ENCODE results near the gene CUBN. TPM values are rescaled to one million over a fixed set of nuclear protein-coding genes. Genes with fewer than 3 reads are reported as not detected.

Gene CUBN
- total RNA-seq, 1 donor from 2014 or later: 1.5 TPM

- Mint-ChIP-seq H3K36me3 (ENCODE audit: insufficient read depth) (peaks cover 14% of the 10 kb centered on the region), H3K27me3 (no peaks in the 10 kb centered on the region), H3K9me3 (ENCODE audit: low read depth) (peaks cover 9% of the 10 kb centered on the region), H3K27ac (no peak overlapping the region), H3K4me1 (ENCODE audit: low read depth) (peaks cover 13% of the 10 kb centered on the region), H3K4me3 (ENCODE audit: low read depth) (no peak overlapping the region)
- TF ChIP-seq, protein P1, sequence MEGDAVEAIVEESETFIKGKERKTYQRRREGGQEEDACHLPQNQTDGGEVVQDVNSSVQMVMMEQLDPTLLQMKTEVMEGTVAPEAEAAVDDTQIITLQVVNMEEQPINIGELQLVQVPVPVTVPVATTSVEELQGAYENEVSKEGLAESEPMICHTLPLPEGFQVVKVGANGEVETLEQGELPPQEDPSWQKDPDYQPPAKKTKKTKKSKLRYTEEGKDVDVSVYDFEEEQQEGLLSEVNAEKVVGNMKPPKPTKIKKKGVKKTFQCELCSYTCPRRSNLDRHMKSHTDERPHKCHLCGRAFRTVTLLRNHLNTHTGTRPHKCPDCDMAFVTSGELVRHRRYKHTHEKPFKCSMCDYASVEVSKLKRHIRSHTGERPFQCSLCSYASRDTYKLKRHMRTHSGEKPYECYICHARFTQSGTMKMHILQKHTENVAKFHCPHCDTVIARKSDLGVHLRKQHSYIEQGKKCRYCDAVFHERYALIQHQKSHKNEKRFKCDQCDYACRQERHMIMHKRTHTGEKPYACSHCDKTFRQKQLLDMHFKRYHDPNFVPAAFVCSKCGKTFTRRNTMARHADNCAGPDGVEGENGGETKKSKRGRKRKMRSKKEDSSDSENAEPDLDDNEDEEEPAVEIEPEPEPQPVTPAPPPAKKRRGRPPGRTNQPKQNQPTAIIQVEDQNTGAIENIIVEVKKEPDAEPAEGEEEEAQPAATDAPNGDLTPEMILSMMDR (IDR thresholded peaks at IDR 0.05; ENCODE audit: unreplicated experiment): no peak
- no peak for DNase-seq (ENCODE audit: low spot score, unreplicated experiment)
Measured at GRCh38 chr10:16799621-16800020, 330.0 kb downstream of the CUBN start.

- Mint-ChIP-seq H3K36me3 (ENCODE audit: insufficient read depth) (peaks cover 9% of the 10 kb centered on the region), H3K9me3 (ENCODE audit: low read depth) (peaks cover 9% of the 10 kb centered on the region), H3K27ac (no peak overlapping the region), H3K4me1 (ENCODE audit: low read depth) (peaks cover 13% of the 10 kb centered on the region), H3K4me3 (ENCODE audit: low read depth) (no peak overlapping the region), H3K27me3 (no peaks in the 10 kb centered on the region)
- TF ChIP-seq, protein P1 (IDR thresholded peaks at IDR 0.05; ENCODE audit: unreplicated experiment): no peak
- no peak for DNase-seq (ENCODE audit: low spot score, unreplicated experiment)
Measured at GRCh38 chr10:16798571-16798970, 331.0 kb downstream of the CUBN start.

DNA sequence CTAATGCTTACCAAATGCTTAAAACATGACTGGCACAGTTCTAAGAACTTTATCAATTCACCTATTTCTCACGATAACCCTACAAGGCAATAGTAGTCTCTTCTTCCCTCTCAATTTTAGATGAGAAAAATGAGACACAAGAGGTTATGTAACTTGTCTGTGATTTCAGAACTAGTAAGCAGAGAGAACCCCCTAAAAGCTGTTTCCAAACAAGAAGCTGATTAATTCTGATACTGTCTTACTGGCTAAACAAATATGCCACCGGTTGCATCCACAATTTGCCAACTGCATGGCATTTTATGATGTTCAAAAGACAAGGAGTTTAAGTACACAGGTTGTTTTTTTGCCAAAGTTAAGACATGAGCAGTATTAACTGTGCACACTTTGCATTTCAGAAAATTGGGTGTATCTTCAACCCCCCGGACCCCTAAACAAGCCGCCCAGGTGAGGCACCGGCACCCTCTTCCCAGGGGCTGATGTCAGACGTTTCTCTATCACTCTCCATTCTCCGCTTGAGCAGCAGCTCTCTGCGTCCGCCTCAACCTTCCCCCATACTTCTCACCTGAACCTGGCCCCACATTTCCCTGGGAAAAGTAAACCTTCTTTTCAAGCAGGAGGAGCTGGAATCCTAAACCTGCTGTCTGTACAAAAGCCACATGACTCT, 334.1 kb downstream of the CUBN start:
- peak overlapping the region; percentile 80 for H3K27ac Mint-ChIP-seq
- no peak for DNase-seq (ENCODE audit: low spot score, unreplicated experiment)
- H3K27me3 Mint-ChIP-seq: no peaks in the 10 kb centered on the region
- peaks cover 10% of the 10 kb centered on the region for H3K4me1 Mint-ChIP-seq (ENCODE audit: low read depth)
- peaks cover 12% of the 10 kb centered on the region for H3K9me3 Mint-ChIP-seq (ENCODE audit: low read depth)
- TF ChIP-seq, protein P1 (IDR thresholded peaks at IDR 0.05; ENCODE audit: unreplicated experiment): no peak
- H3K4me3 Mint-ChIP-seq (ENCODE audit: low read depth): no peak overlapping the region
- peaks cover 11% of the 10 kb centered on the region for H3K36me3 Mint-ChIP-seq (ENCODE audit: insufficient read depth)

DNA sequence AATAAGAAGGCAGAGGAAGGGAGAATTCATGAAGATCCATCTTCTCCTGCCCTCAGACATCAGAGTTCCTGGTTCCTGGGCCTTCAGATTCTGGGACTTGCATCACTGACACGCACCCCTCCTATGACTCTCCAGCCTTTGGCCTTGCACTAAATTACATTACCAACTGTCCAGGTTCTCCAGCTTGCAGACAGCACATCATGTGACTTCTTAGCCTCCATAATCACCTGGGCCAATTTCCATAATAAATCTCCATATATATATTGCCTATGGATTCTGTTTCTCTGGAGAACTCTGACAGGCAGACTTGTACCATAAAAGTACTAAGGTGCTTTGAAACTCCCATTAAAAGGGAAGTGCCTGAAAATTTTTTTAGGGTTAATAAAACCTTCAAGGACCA, 335.6 kb downstream of the CUBN start:
- Mint-ChIP-seq H3K4me3 (ENCODE audit: low read depth) (no peak overlapping the region), H3K27ac (no peak overlapping the region), H3K36me3 (ENCODE audit: insufficient read depth) (peaks cover 8% of the 10 kb centered on the region), H3K9me3 (ENCODE audit: low read depth) (peaks cover 6% of the 10 kb centered on the region), H3K27me3 (no peaks in the 10 kb centered on the region), H3K4me1 (ENCODE audit: low read depth) (peaks cover 21% of the 10 kb centered on the region)
- DNase-seq (ENCODE audit: low spot score, unreplicated experiment): no peak
- TF ChIP-seq, protein P1 (IDR thresholded peaks at IDR 0.05; ENCODE audit: unreplicated experiment): no peak

- TF ChIP-seq, protein P1 (IDR thresholded peaks at IDR 0.05; ENCODE audit: unreplicated experiment): no peak
- Mint-ChIP-seq H3K9me3 (ENCODE audit: low read depth) (peaks cover 3% of the 10 kb centered on the region), H3K27me3 (no peaks in the 10 kb centered on the region), H3K36me3 (ENCODE audit: insufficient read depth) (peaks cover 8% of the 10 kb centered on the region), H3K4me3 (ENCODE audit: low read depth) (no peak overlapping the region), H3K4me1 (ENCODE audit: low read depth) (peaks cover 23% of the 10 kb centered on the region), H3K27ac (no peak overlapping the region)
- no peak for DNase-seq (ENCODE audit: low spot score, unreplicated experiment)
Measured at GRCh38 chr10:16792675-16793074, 336.9 kb downstream of the CUBN start.
